ENCODE measurements around the gene UIMC1.

DNA sequence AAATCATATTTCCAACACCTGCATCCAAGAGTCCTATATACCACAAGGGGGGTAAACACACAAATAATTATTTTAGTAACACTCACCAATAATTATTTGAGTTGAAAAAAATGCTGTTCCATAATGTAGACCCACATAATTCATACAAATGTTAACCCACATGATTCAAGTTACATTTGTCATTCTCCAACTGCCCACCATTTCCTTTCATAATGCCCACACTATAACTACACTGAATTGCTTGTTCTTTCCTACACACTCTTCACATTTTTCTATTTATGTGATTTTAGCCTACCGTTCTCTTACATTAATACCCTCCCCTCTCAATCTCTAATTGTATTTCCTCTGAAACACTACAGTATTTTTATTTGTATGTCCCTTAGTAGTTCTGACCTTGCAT is 71.6 kb downstream of the UIMC1 start:
- TF ChIP-seq, protein P1, sequence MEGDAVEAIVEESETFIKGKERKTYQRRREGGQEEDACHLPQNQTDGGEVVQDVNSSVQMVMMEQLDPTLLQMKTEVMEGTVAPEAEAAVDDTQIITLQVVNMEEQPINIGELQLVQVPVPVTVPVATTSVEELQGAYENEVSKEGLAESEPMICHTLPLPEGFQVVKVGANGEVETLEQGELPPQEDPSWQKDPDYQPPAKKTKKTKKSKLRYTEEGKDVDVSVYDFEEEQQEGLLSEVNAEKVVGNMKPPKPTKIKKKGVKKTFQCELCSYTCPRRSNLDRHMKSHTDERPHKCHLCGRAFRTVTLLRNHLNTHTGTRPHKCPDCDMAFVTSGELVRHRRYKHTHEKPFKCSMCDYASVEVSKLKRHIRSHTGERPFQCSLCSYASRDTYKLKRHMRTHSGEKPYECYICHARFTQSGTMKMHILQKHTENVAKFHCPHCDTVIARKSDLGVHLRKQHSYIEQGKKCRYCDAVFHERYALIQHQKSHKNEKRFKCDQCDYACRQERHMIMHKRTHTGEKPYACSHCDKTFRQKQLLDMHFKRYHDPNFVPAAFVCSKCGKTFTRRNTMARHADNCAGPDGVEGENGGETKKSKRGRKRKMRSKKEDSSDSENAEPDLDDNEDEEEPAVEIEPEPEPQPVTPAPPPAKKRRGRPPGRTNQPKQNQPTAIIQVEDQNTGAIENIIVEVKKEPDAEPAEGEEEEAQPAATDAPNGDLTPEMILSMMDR (conservative IDR thresholded peaks at IDR 0.05; ENCODE audit: low read length) = no peak
- TF ChIP-seq EZH2phosphoT487 (IDR thresholded peaks at IDR 0.05; ENCODE audit: borderline replicate concordance) = no peak
